CD4-positive, alpha-beta memory T cell (primary cell): ENCODE data around the gene LAYN. TPM values are rescaled to one million over a fixed set of nuclear protein-coding genes. Genes with fewer than 3 reads are reported as not detected.

Experiments
- CTCF ChIA-PET: fragments of 350-600 bp; sonication (Branson Sonifier 250); formaldehyde crosslinking; loops from one replicate; lab custom pipeline; 2021; ENCODE audit warnings: inconsistent platforms; ENCODE audit not compliant: partially characterized antibody; lab: Charles Lee
- POLR2A ChIA-PET: fragments of 350-600 bp; sonication (Branson Sonifier 250); formaldehyde crosslinking; loops from one replicate; lab custom pipeline; 2021; ENCODE audit not compliant: partially characterized antibody; lab: Charles Lee
- DNase-seq, 5 donors: peaks; one replicate each; pipeline versions ENCODE4 v3.0.0 to v3.0.0-alpha.2; 2020 to 2022; ENCODE audit warnings: mixed read lengths in 1 of 5
- H3K27ac ChIP-seq: one replicate; pipeline ENCODE4 v1.7.0; 2013; ENCODE audit warnings: low read depth, low read length
- H3K27me3 ChIP-seq: 2 replicates; pipeline ENCODE4 v1.7.0; 2013; ENCODE audit warnings: mild to moderate bottlenecking, low read length, moderate library complexity; ENCODE audit not compliant: insufficient read depth
- H3K36me3 ChIP-seq: 2 replicates; pipeline ENCODE4 v1.7.0; 2013; ENCODE audit warnings: mild to moderate bottlenecking, low read length, moderate library complexity; ENCODE audit not compliant: insufficient read depth
- H3K4me1 ChIP-seq: 2 replicates; pipeline ENCODE4 v1.7.0; 2013; ENCODE audit warnings: mild to moderate bottlenecking, low read length, moderate library complexity; ENCODE audit not compliant: insufficient read depth
- H3K4me3 ChIP-seq, 2 donors: one replicate each; pipeline ENCODE4 v1.7.0; 2013; ENCODE audit warnings: low read length in 2 of 2, mild to moderate bottlenecking in 1 of 2
- H3K9me3 ChIP-seq, 2 donors: one replicate each; pipeline ENCODE4 v1.7.0; 2013; ENCODE audit warnings: low read length in 2 of 2, control low read depth in 1 of 2; ENCODE audit not compliant: control insufficient read depth in 1 of 2
- H3K27ac Mint-ChIP-seq, 7 donors: one replicate each; pipeline ENCODE4 v1.8.0; 2020 to 2021; ENCODE audit warnings: mixed read lengths in 7 of 7, mild to moderate bottlenecking in 6 of 7, inconsistent platforms in 3 of 7, moderate library complexity in 3 of 7
- H3K27me3 Mint-ChIP-seq, 2 donors: one replicate each; pipeline ENCODE4 v1.8.0; 2020 to 2021; ENCODE audit warnings: mixed read lengths in 2 of 2
- H3K36me3 Mint-ChIP-seq, 2 donors: one replicate each; pipeline ENCODE4 v1.8.0; 2020 to 2021; ENCODE audit warnings: mixed read lengths in 2 of 2, inconsistent platforms in 1 of 2, mild to moderate bottlenecking in 1 of 2
- H3K4me1 Mint-ChIP-seq, 4 donors: one replicate each; pipeline ENCODE4 v1.8.0; 2020 to 2021; ENCODE audit warnings: mixed read lengths in 4 of 4, mild to moderate bottlenecking in 1 of 4
- H3K4me3 Mint-ChIP-seq, 8 donors: one replicate each; pipeline ENCODE4 v1.8.0; 2020 to 2021; ENCODE audit warnings: mixed read lengths in 8 of 8, mild to moderate bottlenecking in 7 of 8, moderate library complexity in 6 of 8, inconsistent platforms in 3 of 8
- H3K9me3 Mint-ChIP-seq, 8 donors: one replicate each; pipeline ENCODE4 v1.8.0; 2020 to 2021; ENCODE audit warnings: mixed read lengths in 8 of 8, mild to moderate bottlenecking in 5 of 8, inconsistent platforms in 3 of 8, moderate library complexity in 1 of 8
- intact Hi-C: fragments of 100-400 bp; cut with micrococcal nuclease; formaldehyde crosslinking; loops from one replicate; pipeline ENCODE4 v1.15.1; 2023
- polyA plus RNA-seq, 2 donors: library from polyadenylated mRNA; unstranded; fragments of 300-500 nt; fragmentation: Illumina TruSeq; gene quantifications; one replicate each; pipeline ENCODE4 v1.2.3, GENCODE V29; 2021
- total RNA-seq, 2 experiments: library from RNA; stranded (reverse); gene quantifications; one replicate each; pipeline ENCODE4 v1.2.3, GENCODE V29; 2021

LAYN gene
- total and polyA plus RNA-seq, 4 experiments from 2014 or later: not detected

GRCh38 chr11:111539426-111540113 is 950 bp upstream of the LAYN start:
- no peak overlapping the region for H3K27ac Mint-ChIP-seq
- intact Hi-C loops: no loop called here
- H3K9me3 ChIP-seq: no peaks in the 10 kb centered on the region
- peaks cover 5 to 18% (median 10%) of the 10 kb centered on the region in 4 donors for H3K4me1 Mint-ChIP-seq
- peaks cover 36% of the 10 kb centered on the region for H3K27me3 ChIP-seq
- H3K36me3 ChIP-seq: no peaks in the 10 kb centered on the region
- no peak overlapping the region for H3K27ac ChIP-seq
- ChIA-PET CTCF (no interaction called here), POLR2A (no interaction called here)
- no peak for DNase-seq
- peaks cover 0 to 3% (median 0%) of the 10 kb centered on the region in 8 donors for H3K9me3 Mint-ChIP-seq
- no peaks in the 10 kb centered on the region for H3K36me3 Mint-ChIP-seq
- peaks cover 21% of the 10 kb centered on the region for H3K4me1 ChIP-seq
- H3K27me3 Mint-ChIP-seq: peaks cover 55 to 70% of the 10 kb centered on the region in 2 donors
- H3K4me3 Mint-ChIP-seq: peak overlapping the region in 6 of 8 donors; percentile 27 to 69 (median 56)
- no peak overlapping the region for H3K4me3 ChIP-seq

DNA sequence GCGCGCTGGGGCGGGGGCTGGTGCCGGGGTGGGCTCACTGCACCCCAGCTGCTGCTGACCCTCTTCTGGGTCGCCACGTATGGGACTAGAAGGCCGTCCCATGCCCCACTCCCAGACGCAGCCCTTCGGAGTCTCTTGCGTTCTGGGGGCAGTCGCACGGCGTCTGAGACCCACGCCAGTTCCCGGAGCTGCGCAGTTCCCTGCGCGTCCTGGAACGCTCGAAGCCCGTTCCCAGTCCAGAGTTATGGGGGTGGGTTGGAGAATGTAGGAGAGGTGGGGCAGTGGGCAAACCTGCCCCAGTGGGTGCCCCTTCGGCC is 375 bp downstream of the LAYN start:
- Mint-ChIP-seq H3K4me3 (peak overlapping the region in 5 of 8 donors; percentile 4 to 75 (median 11)), H3K27me3 (peaks cover 54 to 67% of the 10 kb centered on the region in 2 donors), H3K36me3 (no peaks in the 10 kb centered on the region), H3K4me1 (peaks cover 5 to 18% (median 10%) of the 10 kb centered on the region in 4 donors), H3K9me3 (peaks cover 0 to 3% (median 0%) of the 10 kb centered on the region in 8 donors), H3K27ac (no peak overlapping the region)
- ChIA-PET CTCF (no interaction called here), POLR2A (no interaction called here)
- no peaks in the 10 kb centered on the region for H3K36me3 ChIP-seq
- no peaks in the 10 kb centered on the region for H3K9me3 ChIP-seq
- H3K4me1 ChIP-seq: peaks cover 21% of the 10 kb centered on the region
- peak overlapping the region in 1 of 2 donors; percentile 18 for H3K4me3 ChIP-seq
- peaks cover 34% of the 10 kb centered on the region for H3K27me3 ChIP-seq
- no peak overlapping the region for H3K27ac ChIP-seq
- no peak for DNase-seq
- intact Hi-C loops: no loop called here

DNA sequence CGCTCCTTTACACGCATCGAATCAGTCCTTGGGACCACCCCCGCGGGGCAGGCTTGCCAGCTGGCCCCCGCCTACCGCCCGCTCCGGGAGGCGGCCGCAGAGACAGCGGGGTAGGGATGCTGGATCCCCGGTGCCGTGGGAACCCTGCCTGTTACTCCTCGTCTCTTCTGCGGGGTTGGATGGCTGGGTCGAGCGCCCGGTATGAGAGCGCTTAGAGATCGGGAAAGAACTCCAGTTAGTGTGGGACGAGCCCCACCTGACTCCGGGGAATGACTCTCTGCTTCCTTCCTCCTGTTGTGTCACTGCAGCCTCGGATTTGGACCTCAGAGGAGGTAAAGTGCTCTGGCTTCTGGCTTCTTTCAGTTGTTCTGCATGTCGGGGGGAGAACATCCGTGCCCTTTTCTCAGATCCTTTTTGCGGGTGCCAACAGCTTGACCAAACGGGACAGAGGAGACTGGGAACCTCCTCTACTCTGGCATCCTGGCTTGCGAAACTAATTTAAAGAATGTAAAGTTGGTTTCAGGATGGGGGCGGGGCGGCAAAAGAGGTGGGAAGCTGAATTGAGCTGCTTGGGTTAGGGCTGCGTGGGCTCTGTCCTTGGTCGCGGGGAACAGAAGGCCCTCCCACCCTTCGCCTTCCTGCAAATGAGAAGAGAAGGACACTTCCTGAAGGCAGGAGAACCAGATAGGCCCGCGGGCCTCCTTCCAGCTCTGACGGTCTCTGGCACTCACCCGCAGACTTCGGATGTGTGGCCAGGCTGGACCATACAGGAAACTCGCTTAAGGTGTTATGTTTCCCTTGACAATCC is 938 bp downstream of the LAYN start:
- DNase-seq: no peak
- H3K9me3 Mint-ChIP-seq: peaks cover 0 to 3% (median 0%) of the 10 kb centered on the region in 8 donors
- peaks cover 21% of the 10 kb centered on the region for H3K4me1 ChIP-seq
- peaks cover 51 to 65% of the 10 kb centered on the region in 2 donors for H3K27me3 Mint-ChIP-seq
- intact Hi-C loops: no loop called here
- no peaks in the 10 kb centered on the region for H3K9me3 ChIP-seq
- H3K27ac Mint-ChIP-seq: peak overlapping the region in 2 of 7 donors; percentile 29 to 67
- ChIA-PET POLR2A (no interaction called here), CTCF (no interaction called here)
- H3K27me3 ChIP-seq: peaks cover 34% of the 10 kb centered on the region
- no peak overlapping the region for H3K27ac ChIP-seq
- peak overlapping the region; percentile 42 to 88 (median 76) for H3K4me3 Mint-ChIP-seq
- no peaks in the 10 kb centered on the region for H3K36me3 Mint-ChIP-seq
- H3K4me3 ChIP-seq: peak overlapping the region in 1 of 2 donors; percentile 18
- H3K36me3 ChIP-seq: no peaks in the 10 kb centered on the region
- H3K4me1 Mint-ChIP-seq: peaks cover 5 to 18% (median 10%) of the 10 kb centered on the region in 4 donors

GRCh38 chr11:111542606-111543275 is 2.2 kb downstream of the LAYN start:
- peaks cover 44 to 58% of the 10 kb centered on the region in 2 donors for H3K27me3 Mint-ChIP-seq
- Histone ChIP-seq H3K27ac (no peak overlapping the region), H3K4me3 (no peak overlapping the region), H3K4me1 (peaks cover 21% of the 10 kb centered on the region), H3K9me3 (no peaks in the 10 kb centered on the region), H3K27me3 (peaks cover 24% of the 10 kb centered on the region), H3K36me3 (no peaks in the 10 kb centered on the region)
- peaks cover 0 to 1% (median 0%) of the 10 kb centered on the region in 8 donors for H3K9me3 Mint-ChIP-seq
- peaks cover 5 to 18% (median 10%) of the 10 kb centered on the region in 4 donors for H3K4me1 Mint-ChIP-seq
- ChIA-PET CTCF (no interaction called here), POLR2A (no interaction called here)
- H3K4me3 Mint-ChIP-seq: peak overlapping the region in 3 of 8 donors; percentile 5 to 31 (median 11)
- DNase-seq: no peak
- H3K36me3 Mint-ChIP-seq: no peaks in the 10 kb centered on the region
- no peak overlapping the region for H3K27ac Mint-ChIP-seq
- intact Hi-C loops: no loop called here

DNA sequence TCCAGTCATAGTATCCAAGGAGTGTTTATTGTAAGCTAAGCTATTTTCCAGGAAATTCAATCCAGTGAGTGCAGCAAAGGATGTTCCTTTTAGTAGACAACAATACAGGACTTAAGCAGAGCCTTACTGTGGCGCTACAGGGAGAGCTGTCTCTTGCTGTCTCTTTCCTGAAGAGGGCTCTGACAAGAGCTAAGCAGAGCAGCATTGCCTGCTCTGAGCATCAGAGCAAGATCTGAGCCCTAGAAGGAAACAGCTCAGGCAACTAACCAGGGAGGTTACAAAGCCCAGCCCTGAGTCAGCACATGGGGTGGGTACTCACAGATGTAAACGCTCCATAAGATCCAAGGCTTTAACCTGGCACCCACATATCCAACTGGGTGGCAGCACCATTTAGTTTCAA is 8.0 kb downstream of the LAYN start:
- intact Hi-C loops: no loop called here
- Mint-ChIP-seq H3K4me1 (no peaks in the 10 kb centered on the region), H3K36me3 (no peaks in the 10 kb centered on the region), H3K9me3 (peaks cover 0 to 2% (median 0%) of the 10 kb centered on the region in 8 donors), H3K27ac (no peak overlapping the region), H3K4me3 (no peak overlapping the region), H3K27me3 (peaks cover 16 to 40% of the 10 kb centered on the region in 2 donors)
- Histone ChIP-seq H3K4me3 (no peak overlapping the region), H3K27ac (no peak overlapping the region), H3K9me3 (no peaks in the 10 kb centered on the region), H3K36me3 (no peaks in the 10 kb centered on the region), H3K4me1 (no peaks in the 10 kb centered on the region), H3K27me3 (peaks cover 10% of the 10 kb centered on the region)
- ChIA-PET CTCF (no interaction called here), POLR2A (no interaction called here)
- DNase-seq: no peak

DNA sequence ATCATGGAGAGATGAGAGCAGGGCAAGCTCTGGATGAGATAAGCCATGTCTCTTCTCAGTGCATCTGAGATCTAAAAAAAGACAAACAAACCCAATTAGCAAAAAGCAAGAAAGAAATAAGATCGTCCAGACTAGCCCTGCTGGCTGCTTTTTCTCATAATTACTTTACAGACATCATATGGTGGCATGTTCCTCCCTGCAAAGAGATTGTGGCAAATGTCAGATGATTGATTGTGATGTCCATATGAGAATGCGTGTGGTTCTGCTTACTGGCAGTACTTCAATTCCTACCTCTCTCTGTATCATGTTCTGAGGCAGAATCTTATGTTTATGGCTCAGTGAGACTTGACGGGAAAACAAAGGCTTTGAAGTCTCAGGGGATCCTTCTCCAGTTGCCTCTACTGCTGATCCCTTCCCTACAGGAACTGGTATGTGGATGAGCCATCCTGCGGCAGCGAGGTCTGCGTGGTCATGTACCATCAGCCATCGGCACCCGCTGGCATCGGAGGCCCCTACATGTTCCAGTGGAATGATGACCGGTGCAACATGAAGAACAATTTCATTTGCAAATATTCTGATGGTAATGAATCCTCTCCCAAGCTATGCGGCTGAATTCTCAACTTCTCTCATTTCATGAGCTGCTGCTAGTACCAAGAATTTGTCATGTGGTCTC is 8.8 kb downstream of the LAYN start:
- Mint-ChIP-seq H3K36me3 (no peaks in the 10 kb centered on the region), H3K4me1 (no peaks in the 10 kb centered on the region), H3K27ac (no peak overlapping the region), H3K27me3 (peaks cover 13 to 35% of the 10 kb centered on the region in 2 donors), H3K4me3 (no peak overlapping the region), H3K9me3 (peaks cover 0 to 2% (median 0%) of the 10 kb centered on the region in 8 donors)
- no peak overlapping the region for H3K4me3 ChIP-seq
- peaks cover 4% of the 10 kb centered on the region for H3K27me3 ChIP-seq
- no peaks in the 10 kb centered on the region for H3K4me1 ChIP-seq
- no peak for DNase-seq
- POLR2A ChIA-PET: no interaction called here
- H3K36me3 ChIP-seq: no peaks in the 10 kb centered on the region
- H3K9me3 ChIP-seq: no peaks in the 10 kb centered on the region
- intact Hi-C loops: no loop called here
- no peak overlapping the region for H3K27ac ChIP-seq
- CTCF ChIA-PET: no interaction called here

DNA sequence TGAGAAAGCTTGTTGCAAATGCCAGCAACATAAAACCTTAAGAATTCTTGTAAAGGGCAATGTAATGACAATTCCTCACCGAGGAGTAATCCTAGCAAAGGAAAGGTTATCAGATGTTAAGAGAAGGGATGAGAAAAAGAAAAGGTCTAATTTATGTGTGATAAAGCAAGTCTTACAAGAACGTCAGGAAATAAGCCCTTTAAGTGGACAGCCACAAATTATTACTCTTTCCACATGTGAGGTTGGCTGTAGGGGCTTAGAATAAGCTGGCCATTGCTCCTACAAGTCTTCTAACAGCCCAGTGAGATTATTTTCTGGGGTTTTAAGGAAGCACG is 9.3 kb downstream of the LAYN start:
- no peaks in the 10 kb centered on the region for H3K9me3 ChIP-seq
- H3K4me3 Mint-ChIP-seq: no peak overlapping the region
- peaks cover 0 to 2% (median 0%) of the 10 kb centered on the region in 8 donors for H3K9me3 Mint-ChIP-seq
- H3K27me3 ChIP-seq: peaks cover 4% of the 10 kb centered on the region
- no peaks in the 10 kb centered on the region for H3K4me1 Mint-ChIP-seq
- H3K4me3 ChIP-seq: no peak overlapping the region
- intact Hi-C loops: no loop called here
- H3K36me3 Mint-ChIP-seq: no peaks in the 10 kb centered on the region
- POLR2A ChIA-PET: no interaction called here
- H3K27ac Mint-ChIP-seq: no peak overlapping the region
- no peaks in the 10 kb centered on the region for H3K4me1 ChIP-seq
- H3K27me3 Mint-ChIP-seq: peaks cover 13 to 33% of the 10 kb centered on the region in 2 donors
- CTCF ChIA-PET: no interaction called here
- H3K27ac ChIP-seq: no peak overlapping the region
- no peak for DNase-seq
- no peaks in the 10 kb centered on the region for H3K36me3 ChIP-seq
